K562 (cell line): ENCODE measurements around the gene COPB2. TPM values are rescaled to one million over a fixed set of nuclear protein-coding genes. Genes with fewer than 3 reads are reported as not detected.

Experiments used
- CCAR2 ChIP-seq: fragments of 200-400 bp; formaldehyde crosslinking; IDR thresholded peaks from 2 replicates; pipeline ENCODE4 v1.6.1; 2017; ENCODE audit warnings: mild to moderate bottlenecking, low read depth, low read length
- ZNF780A ChIP-seq: fragments of 250-450 bp; sonication (Bioruptor Pico); IDR thresholded peaks from 2 replicates; pipeline ENCODE4 v1.5.0; 2021; ENCODE audit warnings: mild to moderate bottlenecking
- polyA plus RNA-seq, 8 experiments: library from polyadenylated mRNA; depleted of rRNA in 4 of 8; stranded (reverse) in 5 of 8; unstranded in 3 of 8; fragments of >200 nt; fragmentation: Nextera tagmentation in 2 of 8; fragmentation: Illumina TruSeq in 1 of 8; extraction: Ambion mirVana in 2 of 8; extraction: Trizol in 1 of 8; gene quantifications; 2 replicates each; pipeline versions ENCODE4 v1.2.1 to v1.2.3, GENCODE V29; 2011 to 2014; ENCODE audit warnings: inconsistent platforms in 1 of 8, missing spikeins in 1 of 8
- total RNA-seq, 7 experiments: library from RNA; depleted of rRNA in 6 of 7; stranded (reverse); fragments of >200 nt in 6 of 7; fragmentation: Illumina TruSeq in 2 of 7; extraction: Trizol in 2 of 7; gene quantifications; 2 replicates each; pipeline versions ENCODE4 v1.2.1 to v1.2.3, GENCODE V29; 2011 to 2021; ENCODE audit warnings: low replicate concordance in 1 of 7
- TF ChIP-seq, protein P1 (sequence below): fragments of 450-650 bp; IDR thresholded peaks from 2 replicates; pipeline ENCODE4 v1.6.1; 2016; ENCODE audit warnings: mild to moderate bottlenecking
- TF ChIP-seq, protein P2 (sequence below): sonication (generic); formaldehyde crosslinking; IDR thresholded peaks from 2 replicates; pipeline ENCODE4 v1.8.1; 2023; ENCODE audit warnings: mild to moderate bottlenecking, missing genetic modification reagents
- TF ChIP-seq, protein P3 (sequence below), 2 experiments: fragments of 450-650 bp in 1 of 2; sonication (generic) in 1 of 2; formaldehyde crosslinking in 1 of 2; IDR thresholded peaks; 2 replicates each; pipeline versions ENCODE4 v1.7.1 to v1.9.0; 2016 to 2022; ENCODE audit warnings: inconsistent platforms in 1 of 2, mild to moderate bottlenecking in 1 of 2, missing genetic modification reagents in 1 of 2
- TF ChIP-seq, protein P4 (sequence below): fragments of 450-650 bp; formaldehyde crosslinking; IDR thresholded peaks from 2 replicates; pipeline ENCODE4 v1.4.0; 2020; ENCODE audit warnings: mild to moderate bottlenecking, mixed read lengths
- TF ChIP-seq, protein P5 (sequence below): fragments of 450-650 bp; IDR thresholded peaks from 2 replicates; pipeline ENCODE4 v1.7.0; 2016; ENCODE audit warnings: borderline replicate concordance

Gene COPB2
- total and polyA plus RNA-seq, 9 of the 15 experiments (the other 6 are each of a cell fraction or from before 2014, with no cell fraction given), result 64.3 to 189 (median 130) TPM

DNA sequence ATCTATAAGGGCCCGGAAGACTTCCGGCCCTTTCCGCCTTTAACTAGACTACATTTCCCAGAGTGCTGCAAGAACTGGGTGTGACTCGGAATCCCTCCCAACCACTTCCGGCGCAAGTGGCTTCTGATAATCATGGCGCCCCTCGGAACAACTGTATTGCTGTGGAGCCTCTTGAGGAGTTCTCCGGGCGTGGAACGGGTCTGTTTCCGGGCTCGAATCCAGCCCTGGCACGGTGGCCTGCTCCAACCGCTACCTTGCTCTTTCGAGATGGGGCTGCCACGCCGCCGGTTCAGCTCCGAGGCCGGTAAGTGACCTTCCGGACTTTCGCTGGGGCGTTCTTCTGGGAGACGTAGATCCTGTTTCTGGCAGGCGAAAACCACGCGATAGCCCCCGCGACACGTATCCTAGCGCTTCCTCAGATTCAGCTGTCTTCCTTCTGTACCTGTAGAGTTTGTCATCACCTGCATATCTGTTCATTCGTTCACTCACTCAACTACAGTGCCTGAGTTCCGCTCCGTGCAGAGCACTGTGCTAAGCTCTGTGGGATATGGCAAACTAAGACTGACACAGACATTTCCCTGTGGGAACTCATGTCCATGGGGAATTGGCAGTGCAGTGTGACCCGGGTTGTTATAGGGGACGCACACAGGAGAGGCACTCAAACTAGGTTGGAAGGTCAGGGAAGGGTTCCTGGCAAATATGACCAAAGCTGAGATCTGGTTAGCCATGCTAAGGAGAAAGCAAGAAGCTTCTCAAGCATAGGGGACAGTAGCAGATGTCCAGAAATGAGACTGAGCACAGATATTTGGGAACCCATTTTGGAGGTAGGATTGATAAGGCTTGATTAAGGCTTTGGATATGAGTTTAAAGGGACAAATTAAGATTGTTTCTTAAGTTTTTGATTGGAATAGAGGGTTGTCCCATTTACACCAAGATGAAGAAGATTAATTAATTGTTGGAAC, 45.3 kb downstream of the COPB2 start, which contains the start of gene MRPS22 (continued):
- TF ChIP-seq ZNF780A (CRISPR knock-in tag) (no peak), CCAR2 (no peak)
- TF ChIP-seq, protein P1, sequence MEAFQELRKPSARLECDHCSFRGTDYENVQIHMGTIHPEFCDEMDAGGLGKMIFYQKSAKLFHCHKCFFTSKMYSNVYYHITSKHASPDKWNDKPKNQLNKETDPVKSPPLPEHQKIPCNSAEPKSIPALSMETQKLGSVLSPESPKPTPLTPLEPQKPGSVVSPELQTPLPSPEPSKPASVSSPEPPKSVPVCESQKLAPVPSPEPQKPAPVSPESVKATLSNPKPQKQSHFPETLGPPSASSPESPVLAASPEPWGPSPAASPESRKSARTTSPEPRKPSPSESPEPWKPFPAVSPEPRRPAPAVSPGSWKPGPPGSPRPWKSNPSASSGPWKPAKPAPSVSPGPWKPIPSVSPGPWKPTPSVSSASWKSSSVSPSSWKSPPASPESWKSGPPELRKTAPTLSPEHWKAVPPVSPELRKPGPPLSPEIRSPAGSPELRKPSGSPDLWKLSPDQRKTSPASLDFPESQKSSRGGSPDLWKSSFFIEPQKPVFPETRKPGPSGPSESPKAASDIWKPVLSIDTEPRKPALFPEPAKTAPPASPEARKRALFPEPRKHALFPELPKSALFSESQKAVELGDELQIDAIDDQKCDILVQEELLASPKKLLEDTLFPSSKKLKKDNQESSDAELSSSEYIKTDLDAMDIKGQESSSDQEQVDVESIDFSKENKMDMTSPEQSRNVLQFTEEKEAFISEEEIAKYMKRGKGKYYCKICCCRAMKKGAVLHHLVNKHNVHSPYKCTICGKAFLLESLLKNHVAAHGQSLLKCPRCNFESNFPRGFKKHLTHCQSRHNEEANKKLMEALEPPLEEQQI, result no peak
- TF ChIP-seq, protein P2, sequence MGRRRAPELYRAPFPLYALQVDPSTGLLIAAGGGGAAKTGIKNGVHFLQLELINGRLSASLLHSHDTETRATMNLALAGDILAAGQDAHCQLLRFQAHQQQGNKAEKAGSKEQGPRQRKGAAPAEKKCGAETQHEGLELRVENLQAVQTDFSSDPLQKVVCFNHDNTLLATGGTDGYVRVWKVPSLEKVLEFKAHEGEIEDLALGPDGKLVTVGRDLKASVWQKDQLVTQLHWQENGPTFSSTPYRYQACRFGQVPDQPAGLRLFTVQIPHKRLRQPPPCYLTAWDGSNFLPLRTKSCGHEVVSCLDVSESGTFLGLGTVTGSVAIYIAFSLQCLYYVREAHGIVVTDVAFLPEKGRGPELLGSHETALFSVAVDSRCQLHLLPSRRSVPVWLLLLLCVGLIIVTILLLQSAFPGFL (CRISPR knock-in tag), result no peak
- TF ChIP-seq, protein P3, sequence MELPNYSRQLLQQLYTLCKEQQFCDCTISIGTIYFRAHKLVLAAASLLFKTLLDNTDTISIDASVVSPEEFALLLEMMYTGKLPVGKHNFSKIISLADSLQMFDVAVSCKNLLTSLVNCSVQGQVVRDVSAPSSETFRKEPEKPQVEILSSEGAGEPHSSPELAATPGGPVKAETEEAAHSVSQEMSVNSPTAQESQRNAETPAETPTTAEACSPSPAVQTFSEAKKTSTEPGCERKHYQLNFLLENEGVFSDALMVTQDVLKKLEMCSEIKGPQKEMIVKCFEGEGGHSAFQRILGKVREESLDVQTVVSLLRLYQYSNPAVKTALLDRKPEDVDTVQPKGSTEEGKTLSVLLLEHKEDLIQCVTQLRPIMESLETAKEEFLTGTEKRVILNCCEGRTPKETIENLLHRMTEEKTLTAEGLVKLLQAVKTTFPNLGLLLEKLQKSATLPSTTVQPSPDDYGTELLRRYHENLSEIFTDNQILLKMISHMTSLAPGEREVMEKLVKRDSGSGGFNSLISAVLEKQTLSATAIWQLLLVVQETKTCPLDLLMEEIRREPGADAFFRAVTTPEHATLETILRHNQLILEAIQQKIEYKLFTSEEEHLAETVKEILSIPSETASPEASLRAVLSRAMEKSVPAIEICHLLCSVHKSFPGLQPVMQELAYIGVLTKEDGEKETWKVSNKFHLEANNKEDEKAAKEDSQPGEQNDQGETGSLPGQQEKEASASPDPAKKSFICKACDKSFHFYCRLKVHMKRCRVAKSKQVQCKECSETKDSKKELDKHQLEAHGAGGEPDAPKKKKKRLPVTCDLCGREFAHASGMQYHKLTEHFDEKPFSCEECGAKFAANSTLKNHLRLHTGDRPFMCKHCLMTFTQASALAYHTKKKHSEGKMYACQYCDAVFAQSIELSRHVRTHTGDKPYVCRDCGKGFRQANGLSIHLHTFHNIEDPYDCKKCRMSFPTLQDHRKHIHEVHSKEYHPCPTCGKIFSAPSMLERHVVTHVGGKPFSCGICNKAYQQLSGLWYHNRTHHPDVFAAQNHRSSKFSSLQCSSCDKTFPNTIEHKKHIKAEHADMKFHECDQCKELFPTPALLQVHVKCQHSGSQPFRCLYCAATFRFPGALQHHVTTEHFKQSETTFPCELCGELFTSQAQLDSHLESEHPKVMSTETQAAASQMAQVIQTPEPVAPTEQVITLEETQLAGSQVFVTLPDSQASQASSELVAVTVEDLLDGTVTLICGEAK (IDR thresholded peaks at IDR 0.05), result peak; percentile 97
- TF ChIP-seq, protein P3 (CRISPR knock-in tag; IDR thresholded peaks at IDR 0.05), result no peak
- TF ChIP-seq, protein P4, sequence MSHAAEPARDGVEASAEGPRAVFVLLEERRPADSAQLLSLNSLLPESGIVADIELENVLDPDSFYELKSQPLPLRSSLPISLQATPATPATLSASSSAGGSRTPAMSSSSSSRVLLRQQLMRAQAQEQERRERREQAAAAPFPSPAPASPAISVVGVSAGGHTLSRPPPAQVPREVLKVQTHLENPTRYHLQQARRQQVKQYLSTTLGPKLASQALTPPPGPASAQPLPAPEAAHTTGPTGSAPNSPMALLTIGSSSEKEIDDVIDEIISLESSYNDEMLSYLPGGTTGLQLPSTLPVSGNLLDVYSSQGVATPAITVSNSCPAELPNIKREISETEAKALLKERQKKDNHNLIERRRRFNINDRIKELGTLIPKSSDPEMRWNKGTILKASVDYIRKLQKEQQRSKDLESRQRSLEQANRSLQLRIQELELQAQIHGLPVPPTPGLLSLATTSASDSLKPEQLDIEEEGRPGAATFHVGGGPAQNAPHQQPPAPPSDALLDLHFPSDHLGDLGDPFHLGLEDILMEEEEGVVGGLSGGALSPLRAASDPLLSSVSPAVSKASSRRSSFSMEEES (CRISPR knock-in tag), result no peak
- TF ChIP-seq, protein P5, sequence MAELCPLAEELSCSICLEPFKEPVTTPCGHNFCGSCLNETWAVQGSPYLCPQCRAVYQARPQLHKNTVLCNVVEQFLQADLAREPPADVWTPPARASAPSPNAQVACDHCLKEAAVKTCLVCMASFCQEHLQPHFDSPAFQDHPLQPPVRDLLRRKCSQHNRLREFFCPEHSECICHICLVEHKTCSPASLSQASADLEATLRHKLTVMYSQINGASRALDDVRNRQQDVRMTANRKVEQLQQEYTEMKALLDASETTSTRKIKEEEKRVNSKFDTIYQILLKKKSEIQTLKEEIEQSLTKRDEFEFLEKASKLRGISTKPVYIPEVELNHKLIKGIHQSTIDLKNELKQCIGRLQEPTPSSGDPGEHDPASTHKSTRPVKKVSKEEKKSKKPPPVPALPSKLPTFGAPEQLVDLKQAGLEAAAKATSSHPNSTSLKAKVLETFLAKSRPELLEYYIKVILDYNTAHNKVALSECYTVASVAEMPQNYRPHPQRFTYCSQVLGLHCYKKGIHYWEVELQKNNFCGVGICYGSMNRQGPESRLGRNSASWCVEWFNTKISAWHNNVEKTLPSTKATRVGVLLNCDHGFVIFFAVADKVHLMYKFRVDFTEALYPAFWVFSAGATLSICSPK, result no peak
